Hematopoietic multipotent progenitor cell treated with erythropoietin and hydrocortisone succinate and interleukin-3 and kit ligand, for 8 days (in vitro differentiated cells): ENCODE data around the gene ACSM2A.
"Not testable (repeated sequence)": the region's sequence is repeated elsewhere in the genome, so short reads cannot be mapped to it uniquely, and the experiment has no call there.

Experiments used
- DNase-seq: peaks from one replicate; pipeline ENCODE4 v3.0.0-alpha.2; 2015

ACSM2A gene, protein sequence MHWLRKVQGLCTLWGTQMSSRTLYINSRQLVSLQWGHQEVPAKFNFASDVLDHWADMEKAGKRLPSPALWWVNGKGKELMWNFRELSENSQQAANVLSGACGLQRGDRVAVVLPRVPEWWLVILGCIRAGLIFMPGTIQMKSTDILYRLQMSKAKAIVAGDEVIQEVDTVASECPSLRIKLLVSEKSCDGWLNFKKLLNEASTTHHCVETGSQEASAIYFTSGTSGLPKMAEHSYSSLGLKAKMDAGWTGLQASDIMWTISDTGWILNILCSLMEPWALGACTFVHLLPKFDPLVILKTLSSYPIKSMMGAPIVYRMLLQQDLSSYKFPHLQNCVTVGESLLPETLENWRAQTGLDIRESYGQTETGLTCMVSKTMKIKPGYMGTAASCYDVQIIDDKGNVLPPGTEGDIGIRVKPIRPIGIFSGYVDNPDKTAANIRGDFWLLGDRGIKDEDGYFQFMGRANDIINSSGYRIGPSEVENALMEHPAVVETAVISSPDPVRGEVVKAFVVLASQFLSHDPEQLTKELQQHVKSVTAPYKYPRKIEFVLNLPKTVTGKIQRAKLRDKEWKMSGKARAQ

DNA sequence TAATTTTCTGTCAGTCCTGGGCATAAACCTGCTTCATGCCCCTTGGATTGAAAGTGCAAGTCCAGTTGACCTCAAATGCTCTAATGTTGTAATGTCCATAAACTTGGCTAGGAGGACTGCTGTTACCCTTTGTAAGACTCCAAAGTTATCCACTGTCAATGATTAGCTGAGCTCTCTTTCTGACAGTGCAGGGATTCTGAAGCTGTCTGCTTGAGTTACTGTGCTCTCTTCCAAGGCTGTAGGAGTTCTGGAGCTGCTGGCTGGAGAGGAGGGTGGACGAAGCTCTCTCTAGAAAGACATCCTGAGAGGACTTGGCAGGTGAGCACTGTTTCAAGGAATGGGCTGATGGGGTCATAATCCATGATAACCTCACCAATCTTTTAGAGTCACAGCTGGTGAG is at the start of gene ACSM2A:
Gene ACSM2A (plus strand): TSS at position 158 of the 400 bp plus-strand sequence. CDS start 8,594 bp downstream, outside the sequence.
- not testable (repeated sequence) for DNase-seq

DNA sequence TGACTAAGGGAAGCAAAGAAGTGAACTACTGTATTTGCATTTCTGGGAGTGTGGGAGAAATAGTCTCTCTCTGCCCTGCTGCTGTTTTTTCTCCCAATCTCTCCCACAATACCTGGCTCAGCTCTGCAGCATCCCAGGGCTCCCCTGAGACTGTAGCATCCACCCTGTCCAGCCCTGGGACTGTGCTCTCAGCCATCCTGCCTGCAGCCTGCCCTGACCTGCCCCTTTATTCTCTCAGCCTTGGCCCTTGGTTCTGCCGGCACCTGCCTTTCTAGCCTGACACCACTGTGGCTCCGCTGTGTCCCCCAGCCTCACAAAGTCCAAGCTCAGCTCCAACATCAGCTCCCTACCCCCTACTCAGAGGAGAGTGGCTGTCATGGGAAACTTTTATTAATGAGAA is 48.7 kb upstream of the ACSM2A start:
- no peak for DNase-seq

DNA sequence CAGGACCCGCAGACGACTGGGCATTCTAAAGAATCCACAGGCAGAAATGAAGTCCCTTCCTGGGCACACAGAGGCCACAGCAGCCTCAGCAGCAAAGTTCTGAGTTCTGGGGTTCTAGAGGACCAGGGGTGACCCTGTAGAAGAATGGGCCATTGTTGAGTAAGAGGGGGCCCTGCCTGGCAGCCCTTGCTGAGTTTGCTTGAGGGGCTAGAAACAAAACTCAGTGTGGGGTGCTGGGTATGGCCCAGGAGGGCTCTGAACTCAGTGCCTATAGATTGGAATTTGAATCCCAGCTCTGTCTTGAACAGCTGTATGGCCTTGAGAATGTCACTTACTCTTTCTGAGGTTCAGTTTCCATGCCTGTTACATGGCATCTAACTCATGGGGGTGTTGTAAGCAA is 46.7 kb upstream of the ACSM2A start, which contains the start of gene PDILT:
Gene PDILT (minus strand): TSS at position 101 of the 400 bp plus-strand sequence. CDS start 5,437 bp downstream, outside the sequence.
- DNase-seq = no peak

GRCh38 chr16:20409398-20410120 is 41.8 kb upstream of the ACSM2A start, which contains the start of gene ACSM5:
Gene ACSM5 (plus strand): TSS chr16:20409534. CDS start chr16:20411485, 1,951 bp downstream.
- no peak for DNase-seq

DNA sequence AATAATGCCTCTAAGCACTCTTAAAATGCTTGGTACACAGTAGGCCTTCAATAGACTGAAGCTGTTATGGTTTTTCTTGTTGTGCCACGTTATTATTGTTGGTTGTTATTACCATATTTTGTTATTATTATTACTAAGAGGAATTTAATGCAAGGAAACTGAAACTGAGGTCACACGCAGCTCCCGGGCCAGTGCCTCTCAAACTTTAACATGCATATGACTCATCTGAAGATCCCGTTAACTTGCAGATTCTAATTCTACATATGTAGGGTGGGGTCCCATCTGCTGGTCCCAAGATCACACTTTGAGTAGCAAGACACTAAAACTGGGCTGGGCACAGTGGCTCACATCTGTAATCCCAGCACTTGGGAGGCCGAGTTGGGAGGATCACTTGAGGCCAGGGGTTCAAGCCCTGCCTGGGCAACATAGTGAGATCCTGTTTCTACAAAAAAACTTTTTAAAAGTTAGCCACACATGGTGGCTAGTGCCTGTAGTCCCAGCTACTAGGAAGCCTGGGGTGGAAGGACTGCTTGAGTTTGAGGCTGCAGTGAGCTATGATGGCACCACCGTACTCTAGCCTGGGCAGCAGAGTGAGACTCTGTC is 41.1 kb upstream of the ACSM2A start:
- DNase-seq = no peak

DNA sequence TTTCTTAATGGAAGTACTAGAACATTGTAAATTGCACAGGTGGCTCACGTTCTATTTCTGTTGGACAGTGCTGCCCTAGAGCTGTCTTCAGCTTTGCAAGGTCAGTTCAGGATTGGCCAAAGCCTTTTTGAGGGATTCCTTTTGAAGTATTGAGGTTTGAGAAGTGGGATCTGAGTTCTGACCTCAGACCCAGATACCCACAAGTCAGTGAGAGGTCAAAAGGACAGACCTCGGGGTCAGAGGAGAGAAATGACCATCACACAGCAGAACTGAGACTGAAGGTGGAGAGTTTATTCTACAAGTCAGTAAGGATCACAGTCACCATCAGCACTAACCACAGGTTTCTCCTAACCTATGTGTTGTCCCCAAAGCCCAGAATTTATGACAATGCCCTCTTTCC is 40.3 kb upstream of the ACSM2A start:
- DNase-seq = no peak

DNA sequence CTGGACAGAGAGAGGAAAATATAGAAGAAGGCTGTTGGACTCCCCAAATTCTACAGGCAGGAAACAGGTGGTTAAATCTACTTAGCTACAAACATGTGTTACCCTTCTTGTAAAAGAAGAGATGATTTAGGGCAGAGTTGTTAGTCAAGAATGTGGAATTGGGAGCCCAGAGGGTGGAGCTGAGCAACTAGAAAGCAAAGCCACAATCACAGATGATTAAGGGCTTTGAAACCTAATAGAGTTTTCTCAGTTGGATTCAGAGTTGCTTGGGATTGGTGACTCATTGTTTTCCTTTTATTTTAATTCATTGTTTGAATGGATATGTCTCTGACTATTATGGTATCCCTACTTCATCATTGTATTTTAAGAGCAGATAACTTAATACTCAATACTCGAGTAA is 35.8 kb upstream of the ACSM2A start:
- no peak for DNase-seq

DNA sequence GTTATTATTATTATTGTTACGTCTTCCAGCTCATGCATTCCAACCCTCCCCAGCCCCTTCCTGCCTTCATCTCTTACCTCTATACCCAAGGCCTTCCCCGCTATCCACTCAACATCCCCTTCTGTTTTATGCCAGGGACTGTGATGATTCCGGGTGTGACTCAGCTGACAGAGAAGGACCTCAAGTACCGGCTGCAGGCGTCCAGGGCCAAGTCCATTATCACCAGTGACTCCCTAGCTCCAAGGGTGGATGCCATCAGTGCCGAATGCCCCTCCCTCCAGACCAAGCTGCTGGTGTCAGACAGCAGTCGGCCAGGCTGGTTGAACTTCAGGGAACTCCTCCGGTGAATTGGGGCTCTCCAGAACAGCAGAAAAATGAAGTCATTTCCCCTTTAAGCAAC is 32.2 kb upstream of the ACSM2A start:
- DNase-seq = not testable (repeated sequence)

- not testable (repeated sequence) for DNase-seq
These were observed 29.6 kb upstream of the ACSM2A start for GRCh38 chr16:20421748-20422147.

GRCh38 chr16:20423772-20424128 is 27.6 kb upstream of the ACSM2A start:
- DNase-seq = not testable (repeated sequence)

- no peak for DNase-seq
These were observed 27.0 kb upstream of the ACSM2A start for GRCh38 chr16:20424129-20424866.

- not testable (repeated sequence) for DNase-seq
These were observed 23.9 kb upstream of the ACSM2A start for GRCh38 chr16:20427401-20427797.

GRCh38 chr16:20429499-20429898 is 21.8 kb upstream of the ACSM2A start:
- DNase-seq = not testable (repeated sequence)

DNA sequence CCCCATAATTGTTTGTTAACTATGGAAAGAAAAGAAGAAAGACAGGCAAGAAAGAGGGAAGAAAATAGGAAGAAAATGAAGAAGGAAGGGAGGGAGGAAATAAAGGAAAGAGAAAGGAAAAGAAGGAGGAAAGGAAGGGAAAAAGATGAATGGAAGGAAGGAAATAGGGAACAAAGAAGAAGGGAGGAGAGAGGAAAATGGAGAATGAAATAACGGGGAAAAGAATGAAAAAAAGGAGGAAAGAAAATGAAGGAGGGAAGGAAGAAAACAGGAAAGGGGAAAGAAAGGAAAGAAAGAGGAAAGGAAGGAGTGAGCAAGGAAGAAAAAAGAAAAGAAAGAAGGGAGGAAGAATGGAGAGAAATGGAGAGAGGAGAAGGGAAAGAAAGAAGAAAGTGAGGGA is 20.8 kb upstream of the ACSM2A start:
- not testable (repeated sequence) for DNase-seq

- DNase-seq = no peak
These were observed 20.4 kb upstream of the ACSM2A start for GRCh38 chr16:20430948-20431347.

GRCh38 chr16:20438950-20439349 is 12.4 kb upstream of the ACSM2A start:
- DNase-seq = not testable (repeated sequence)

GRCh38 chr16:20439820-20440231 is 11.5 kb upstream of the ACSM2A start:
- not testable (repeated sequence) for DNase-seq

DNA sequence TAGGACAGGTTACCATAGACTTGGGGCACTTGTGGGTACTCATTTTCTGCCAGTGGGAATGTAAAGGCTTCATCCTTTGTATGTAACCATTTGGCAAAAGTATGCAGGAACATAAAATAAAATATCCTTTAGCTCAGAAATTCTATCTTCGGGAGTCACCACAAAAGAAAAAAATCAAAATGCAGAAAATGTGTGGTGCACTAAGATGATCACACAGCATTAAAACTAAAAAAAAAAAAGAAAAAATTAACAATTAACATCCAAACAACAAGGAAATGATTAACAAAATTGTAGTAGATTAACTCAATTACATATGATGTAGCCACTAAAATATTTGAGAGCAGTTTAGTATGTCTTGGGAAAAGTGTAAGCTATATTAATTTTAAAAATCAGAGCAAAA is 10.6 kb upstream of the ACSM2A start:
- not testable (repeated sequence) for DNase-seq

DNA sequence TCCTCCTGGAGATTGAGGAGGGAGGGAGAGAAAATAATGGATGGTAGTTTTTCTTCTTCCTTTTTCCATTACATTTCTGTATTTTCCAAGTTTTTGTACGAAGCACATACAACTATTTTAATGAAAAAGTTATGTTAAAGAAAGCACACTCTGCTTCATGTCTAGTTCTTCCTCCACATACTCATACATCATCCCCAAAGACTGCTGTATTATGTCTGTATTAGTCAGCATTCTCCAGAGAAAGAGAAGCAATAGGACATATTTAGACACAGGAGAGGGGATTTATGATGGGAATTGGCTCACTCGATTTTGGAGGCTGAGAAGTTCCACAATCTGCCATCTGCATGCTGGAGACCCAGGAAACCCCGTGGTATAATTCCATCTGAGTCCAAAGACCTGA is 10.1 kb upstream of the ACSM2A start:
- DNase-seq = no peak

DNA sequence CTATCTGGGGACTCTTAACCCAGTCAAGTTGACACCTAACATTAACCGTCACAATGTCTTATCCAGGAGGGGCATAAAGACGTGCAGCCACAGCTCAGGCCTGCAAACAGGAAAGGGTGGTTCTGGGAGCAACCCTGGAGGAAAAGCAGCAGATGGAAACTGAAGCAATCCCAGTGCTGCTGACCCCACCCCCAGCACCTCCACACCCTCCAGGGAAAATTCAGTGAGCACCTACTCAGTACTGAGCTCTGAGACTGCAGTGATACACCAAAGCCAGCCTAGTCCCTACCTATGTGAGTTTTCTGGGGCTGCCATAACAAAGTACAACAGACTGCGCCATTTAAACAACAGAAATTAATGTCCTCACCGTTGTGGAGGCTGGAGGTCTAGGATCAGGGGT is 9.5 kb upstream of the ACSM2A start:
- DNase-seq = not testable (repeated sequence)

DNA sequence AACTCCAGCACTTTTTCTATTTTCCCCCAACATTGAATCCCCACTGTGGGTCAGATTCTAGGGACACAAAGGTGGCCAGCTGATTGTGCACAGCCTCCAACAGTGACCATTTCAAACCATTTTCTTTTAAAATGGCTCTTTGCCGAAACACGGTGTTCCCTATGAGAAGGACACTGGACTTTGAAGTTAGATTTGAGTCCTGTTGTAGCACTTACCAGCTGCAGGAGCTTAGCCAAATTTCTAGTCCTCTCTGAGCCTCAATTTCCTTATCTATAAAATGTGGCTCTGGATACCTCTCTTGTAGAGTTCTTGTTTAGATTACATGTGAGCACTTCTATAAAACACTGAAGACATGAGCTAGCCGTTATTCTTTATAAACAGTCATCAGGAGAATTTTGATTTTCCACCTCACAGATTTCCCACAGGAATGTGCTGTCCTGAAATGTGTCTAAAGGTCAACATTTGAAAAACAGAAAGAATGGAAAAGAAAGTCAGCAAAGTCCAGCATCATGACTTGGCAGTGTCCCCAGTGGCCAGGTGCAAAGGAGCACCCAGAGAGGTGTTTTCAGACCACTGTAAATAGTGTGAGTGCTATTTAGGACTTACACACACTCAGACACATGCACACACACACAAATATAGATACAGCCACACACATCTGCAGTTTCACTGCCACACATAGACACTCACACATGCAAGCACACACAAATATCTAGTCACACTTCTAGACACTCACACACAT is 4.5 kb upstream of the ACSM2A start:
- DNase-seq = not testable (repeated sequence)

GRCh38 chr16:20453633-20454032 is 2.3 kb downstream of the ACSM2A start:
- not testable (repeated sequence) for DNase-seq
